Measurements from ENCODE around the gene CEP89.

GRCh38 chr19:32895384-32895783 lies 76.4 kb downstream of the CEP89 start:
- TF ChIP-seq CTCF (IDR thresholded peaks at IDR 0.05; ENCODE audit: low read length): no peak
- TF ChIP-seq EZH2 (IDR thresholded peaks at IDR 0.05; ENCODE audit: borderline replicate concordance, low read length): no peak
